Natural killer cell (primary cell): ENCODE data around the gene GPR152. TPM values are rescaled to one million over a fixed set of nuclear protein-coding genes. Genes with fewer than 3 reads are reported as not detected.
A peak's percentile ranks its signal among the peaks of the same experiment; 100 is the strongest.

Experiments
- ATAC-seq, 3 donors: fragments of 150-1000 bp in 2 of 3; fragments of 200-7000 bp in 1 of 3; cut with Tn5 transposase; 1 replicate in 1 of 3; 2 replicates in 2 of 3; pipeline ENCODE4 v1.10.0; 2021; ENCODE audit warnings: mild to moderate bottlenecking in 2 of 3, moderate library complexity in 2 of 3
- DNase-seq, 2 donors: peaks; one replicate each; pipeline versions ENCODE4 v3.0.0 to v3.0.0-alpha.2; 2013 to 2021; ENCODE audit warnings: mixed read lengths in 1 of 2
- H3K27ac ChIP-seq: one replicate; pipeline ENCODE4 v1.5.1; 2013; ENCODE audit warnings: mild to moderate bottlenecking, low read length
- H3K27me3 ChIP-seq: one replicate; pipeline ENCODE4 v1.6.1; 2013; ENCODE audit warnings: low read length; ENCODE audit not compliant: control insufficient read depth, insufficient read depth
- H3K36me3 ChIP-seq: one replicate; pipeline ENCODE4 v1.6.1; 2013; ENCODE audit warnings: low read length; ENCODE audit not compliant: control insufficient read depth, insufficient read depth
- H3K4me1 ChIP-seq: one replicate; pipeline ENCODE4 v1.6.1; 2013; ENCODE audit warnings: low read length; ENCODE audit not compliant: control insufficient read depth, insufficient read depth
- H3K4me3 ChIP-seq: one replicate; pipeline ENCODE4 v1.5.1; 2013; ENCODE audit warnings: low read length
- H3K9me3 ChIP-seq: one replicate; pipeline ENCODE4 v1.6.1; 2013; ENCODE audit warnings: low read length; ENCODE audit not compliant: control insufficient read depth, insufficient read depth
- H3K27ac Mint-ChIP-seq, 2 donors: one replicate each; pipeline ENCODE4 v1.8.0; 2022; ENCODE audit warnings: mild to moderate bottlenecking in 2 of 2, mixed read lengths in 2 of 2, moderate library complexity in 1 of 2
- H3K27me3 Mint-ChIP-seq, 2 donors: one replicate each; pipeline ENCODE4 v1.8.0; 2022; ENCODE audit warnings: low read depth in 2 of 2, mixed read lengths in 2 of 2
- H3K36me3 Mint-ChIP-seq: one replicate; pipeline ENCODE4 v1.8.0; 2022; ENCODE audit warnings: mixed read lengths
- H3K4me1 Mint-ChIP-seq, 2 donors: one replicate each; pipeline ENCODE4 v1.8.0; 2022; ENCODE audit warnings: mixed read lengths in 2 of 2
- H3K4me3 Mint-ChIP-seq: one replicate; pipeline ENCODE4 v1.8.0; 2022; ENCODE audit warnings: mild to moderate bottlenecking, moderate library complexity, mixed read lengths
- H3K9me3 Mint-ChIP-seq, 2 donors: one replicate each; pipeline ENCODE4 v1.8.0; 2022; ENCODE audit warnings: mixed read lengths in 2 of 2
- CTCF ChIP-seq: fragments of 200-600 bp; IDR thresholded peaks from one replicate; pipeline ENCODE4 v1.8.0; 2022; ENCODE audit warnings: antibody characterized with exemption
- WGBS: methylation state at CpG from one replicate; pipeline ENCODE4 v1.1.7; 2013; ENCODE audit warnings: missing lambda C conversion rate; ENCODE audit not compliant: insufficient coverage; 5-methylcytosine and 5-hydroxymethylcytosine counted together
- intact Hi-C: fragments of 100-400 bp; cut with micrococcal nuclease; formaldehyde crosslinking; loops from one replicate; pipeline ENCODE4 v1.14.2; 2022
- total RNA-seq, 4 donors: library from RNA; stranded (reverse); fragments of 120-200 nt in 1 of 4; gene quantifications; one replicate each; pipeline versions ENCODE4 v1.2.3 to v1.2.4, GENCODE V29; 2013 to 2022

GPR152 gene
- total RNA-seq, 3 donors from 2014 or later (not counting 1 experiment from before 2014, with no cell fraction given), result 0.25 TPM; not detected in 2

GRCh38 chr11:67433536-67434394 is 18.8 kb downstream of the GPR152 start:
- Histone ChIP-seq H3K36me3 (peaks cover 35% of the 10 kb centered on the region), H3K4me3 (no peak overlapping the region), H3K4me1 (peaks cover 73% of the 10 kb centered on the region), H3K27me3 (no peaks in the 10 kb centered on the region), H3K9me3 (no peaks in the 10 kb centered on the region), H3K27ac (peak overlapping the region; percentile 86)
- peak overlapping the region; percentile 78 for H3K4me3 Mint-ChIP-seq
- TF ChIP-seq CTCF, result no peak
- no peaks in the 10 kb centered on the region for H3K9me3 Mint-ChIP-seq
- no peaks in the 10 kb centered on the region for H3K27me3 Mint-ChIP-seq
- ATAC-seq (peak; percentile 58 to 67 (median 64)), DNase-seq (peak; percentile 45 to 56)
- peaks cover 39 to 62% of the 10 kb centered on the region in 2 donors for H3K4me1 Mint-ChIP-seq
- H3K36me3 Mint-ChIP-seq, result no peaks in the 10 kb centered on the region
- intact Hi-C loops, result no loop called here
- WGBS, result 45% methylated on average over 20 of the region's 22 CpGs
- H3K27ac Mint-ChIP-seq, result peak overlapping the region; percentile 88 to 92

- Histone ChIP-seq H3K4me3 (no peak overlapping the region), H3K4me1 (peaks cover 67% of the 10 kb centered on the region), H3K27me3 (no peaks in the 10 kb centered on the region), H3K9me3 (no peaks in the 10 kb centered on the region), H3K36me3 (peaks cover 35% of the 10 kb centered on the region), H3K27ac (peak overlapping the region; percentile 86)
- DNase-seq (peak in 1 of 2 donors; percentile 13), ATAC-seq (no peak)
- Mint-ChIP-seq H3K4me3 (peak overlapping the region; percentile 45), H3K9me3 (no peaks in the 10 kb centered on the region), H3K4me1 (peaks cover 43 to 57% of the 10 kb centered on the region in 2 donors), H3K36me3 (no peaks in the 10 kb centered on the region), H3K27me3 (no peaks in the 10 kb centered on the region), H3K27ac (peak overlapping the region; percentile 88 to 92)
- WGBS, result 76% methylated on average over 21 of the region's 22 CpGs
- intact Hi-C loops, result no loop called here
- TF ChIP-seq CTCF, result no peak
Observed at GRCh38 chr11:67432655-67433349, 19.7 kb downstream of the GPR152 start.

GRCh38 chr11:67431346-67432249 is 20.9 kb downstream of the GPR152 start:
- H3K27me3 Mint-ChIP-seq, result no peaks in the 10 kb centered on the region

More at GRCh38 chr11:67431346-67432249, 20.9 kb downstream of the GPR152 start:
- Histone ChIP-seq H3K4me3 (no peak overlapping the region), H3K36me3 (peaks cover 35% of the 10 kb centered on the region), H3K4me1 (peaks cover 72% of the 10 kb centered on the region), H3K9me3 (no peaks in the 10 kb centered on the region), H3K27me3 (no peaks in the 10 kb centered on the region), H3K27ac (peak overlapping the region; percentile 12)
- H3K36me3 Mint-ChIP-seq, result no peaks in the 10 kb centered on the region
- peak overlapping the region; percentile 70 for H3K4me3 Mint-ChIP-seq
- ATAC-seq (no peak), DNase-seq (no peak)
- TF ChIP-seq CTCF, result no peak
- no peaks in the 10 kb centered on the region for H3K9me3 Mint-ChIP-seq
- 94% methylated on average over 16 of the region's 24 CpGs for WGBS
- H3K27ac Mint-ChIP-seq, result peak overlapping the region; percentile 88 to 92
- intact Hi-C loops, result no loop called here
- H3K4me1 Mint-ChIP-seq, result peaks cover 42 to 52% of the 10 kb centered on the region in 2 donors
